HEK293 (cell line): ENCODE data around the gene CDH22.

Experiments used
- GFI1B ChIP-seq: fragments of 450-650 bp; formaldehyde crosslinking; IDR thresholded peaks from 2 replicates; pipeline ENCODE4 v1.5.1; 2016; ENCODE audit warnings: missing biosample characterization, missing genetic modification characterization
- KLF16 ChIP-seq: fragments of 450-650 bp; formaldehyde crosslinking; IDR thresholded peaks from 2 replicates; pipeline ENCODE4 v1.5.1; 2017; ENCODE audit warnings: missing biosample characterization, missing genetic modification characterization
- OSR2 ChIP-seq: fragments of 450-650 bp; formaldehyde crosslinking; IDR thresholded peaks from 2 replicates; pipeline ENCODE4 v1.5.1; 2016; ENCODE audit warnings: missing biosample characterization, missing genetic modification characterization
- SP7 ChIP-seq: fragments of 450-650 bp; formaldehyde crosslinking; IDR thresholded peaks from 2 replicates; pipeline ENCODE4 v1.5.1; 2016; ENCODE audit warnings: missing biosample characterization, missing genetic modification characterization
- ZBTB48 ChIP-seq: fragments of 450-650 bp; formaldehyde crosslinking; IDR thresholded peaks from 2 replicates; pipeline ENCODE4 v1.5.1; 2016; ENCODE audit warnings: missing biosample characterization, missing genetic modification characterization
- ZBTB7A ChIP-seq: fragments of 450-650 bp; formaldehyde crosslinking; IDR thresholded peaks from 2 replicates; pipeline ENCODE4 v1.5.1; 2016; ENCODE audit warnings: low read depth, missing biosample characterization, missing genetic modification characterization
- ZBTB8A ChIP-seq: fragments of 450-650 bp; formaldehyde crosslinking; IDR thresholded peaks from 2 replicates; pipeline ENCODE4 v1.5.1; 2016; ENCODE audit warnings: missing biosample characterization, missing genetic modification characterization
- ZFP69B ChIP-seq: fragments of 450-650 bp; formaldehyde crosslinking; IDR thresholded peaks from 2 replicates; pipeline ENCODE4 v1.5.1; 2016; ENCODE audit warnings: missing biosample characterization, missing genetic modification characterization
- ZNF132 ChIP-seq: fragments of 450-650 bp; formaldehyde crosslinking; IDR thresholded peaks from 2 replicates; pipeline ENCODE4 v1.5.1; 2017; ENCODE audit warnings: missing biosample characterization, missing genetic modification characterization, borderline replicate concordance
- ZNF138 ChIP-seq: fragments of 450-650 bp; formaldehyde crosslinking; IDR thresholded peaks from 2 replicates; pipeline ENCODE4 v1.5.1; 2016; ENCODE audit warnings: missing biosample characterization, missing genetic modification characterization, borderline replicate concordance
- ZNF155 ChIP-seq: fragments of 450-650 bp; formaldehyde crosslinking; IDR thresholded peaks from 2 replicates; pipeline ENCODE4 v1.5.1; 2016; ENCODE audit warnings: missing biosample characterization, missing genetic modification characterization
- ZNF175 ChIP-seq: fragments of 450-650 bp; formaldehyde crosslinking; IDR thresholded peaks from 2 replicates; pipeline ENCODE4 v1.5.1; 2016; ENCODE audit warnings: missing biosample characterization, missing genetic modification characterization
- ZNF23 ChIP-seq: fragments of 450-650 bp; formaldehyde crosslinking; IDR thresholded peaks from 2 replicates; pipeline ENCODE4 v1.5.1; 2016; ENCODE audit warnings: missing biosample characterization, missing genetic modification characterization, borderline replicate concordance
- ZNF302 ChIP-seq: fragments of 450-650 bp; formaldehyde crosslinking; IDR thresholded peaks from 2 replicates; pipeline ENCODE4 v1.5.1; 2016; ENCODE audit warnings: missing biosample characterization, missing genetic modification characterization, low read depth
- ZNF510 ChIP-seq: fragments of 450-650 bp; formaldehyde crosslinking; IDR thresholded peaks from 2 replicates; pipeline ENCODE4 v1.5.1; 2018; ENCODE audit warnings: mild to moderate bottlenecking, missing genetic modification characterization, missing biosample characterization; ENCODE audit not compliant: insufficient replicate concordance
- ZNF521 ChIP-seq: fragments of 450-650 bp; formaldehyde crosslinking; IDR thresholded peaks from 2 replicates; pipeline ENCODE4 v1.5.1; 2017; ENCODE audit warnings: missing biosample characterization, mild to moderate bottlenecking, missing genetic modification characterization
- TF ChIP-seq, protein P1 (sequence below): fragments of 450-650 bp; formaldehyde crosslinking; IDR thresholded peaks from 2 replicates; pipeline ENCODE4 v1.5.1; 2016; ENCODE audit warnings: missing biosample characterization, missing genetic modification characterization, borderline replicate concordance
- TF ChIP-seq, protein P2 (sequence below): fragments of 450-650 bp; formaldehyde crosslinking; IDR thresholded peaks from 2 replicates; pipeline ENCODE4 v1.5.1; 2016; ENCODE audit warnings: missing biosample characterization, missing genetic modification characterization
- TF ChIP-seq, protein P3 (sequence below): fragments of 450-650 bp; formaldehyde crosslinking; IDR thresholded peaks from 2 replicates; pipeline ENCODE4 v1.5.1; 2016; ENCODE audit warnings: missing biosample characterization, missing genetic modification characterization, low read depth
- TF ChIP-seq, protein P4 (sequence below): fragments of 450-650 bp; formaldehyde crosslinking; IDR thresholded peaks from 2 replicates; pipeline ENCODE4 v1.5.1; 2016; ENCODE audit warnings: missing biosample characterization, missing genetic modification characterization, borderline replicate concordance
- TF ChIP-seq, protein P5 (sequence below): sonication (generic); formaldehyde crosslinking; IDR thresholded peaks from 2 replicates; pipeline ENCODE4 v1.8.1; 2022; ENCODE audit warnings: mild to moderate bottlenecking, moderate library complexity, missing genetic modification reagents
- TF ChIP-seq, protein P6 (sequence below): fragments of 450-650 bp; formaldehyde crosslinking; IDR thresholded peaks from 2 replicates; pipeline ENCODE4 v1.5.1; 2016; ENCODE audit warnings: missing biosample characterization, missing genetic modification characterization
- TF ChIP-seq, protein P7 (sequence below): fragments of 450-650 bp; formaldehyde crosslinking; IDR thresholded peaks from 2 replicates; pipeline ENCODE4 v1.5.1; 2017; ENCODE audit warnings: missing biosample characterization, missing genetic modification characterization
- TF ChIP-seq, protein P8 (sequence below): fragments of 450-650 bp; formaldehyde crosslinking; IDR thresholded peaks from 2 replicates; pipeline ENCODE4 v1.5.1; 2016; ENCODE audit warnings: missing biosample characterization, missing genetic modification characterization

CDH22 gene

DNA sequence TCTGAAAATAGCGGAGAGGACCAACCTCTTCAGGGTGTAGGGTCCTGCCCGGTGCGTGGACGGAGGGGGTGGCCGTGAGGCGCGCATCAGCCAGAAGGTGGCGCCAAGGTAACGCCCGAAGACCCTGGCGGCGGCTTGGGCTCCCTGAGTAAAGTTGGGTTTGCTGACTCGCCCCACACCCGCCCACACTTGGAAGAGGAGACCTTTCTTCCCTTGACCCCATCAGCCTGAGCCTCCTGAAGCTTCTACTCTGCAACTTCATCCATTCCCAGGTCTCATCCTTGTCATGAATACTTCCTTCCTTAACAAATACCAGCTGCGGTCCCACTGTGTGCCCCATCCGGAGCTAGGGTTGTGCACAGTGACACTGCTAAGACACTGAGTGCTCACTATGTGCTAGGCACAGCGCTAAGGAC is 175.6 kb downstream of the CDH22 start (continued):
- TF ChIP-seq, protein P1, sequence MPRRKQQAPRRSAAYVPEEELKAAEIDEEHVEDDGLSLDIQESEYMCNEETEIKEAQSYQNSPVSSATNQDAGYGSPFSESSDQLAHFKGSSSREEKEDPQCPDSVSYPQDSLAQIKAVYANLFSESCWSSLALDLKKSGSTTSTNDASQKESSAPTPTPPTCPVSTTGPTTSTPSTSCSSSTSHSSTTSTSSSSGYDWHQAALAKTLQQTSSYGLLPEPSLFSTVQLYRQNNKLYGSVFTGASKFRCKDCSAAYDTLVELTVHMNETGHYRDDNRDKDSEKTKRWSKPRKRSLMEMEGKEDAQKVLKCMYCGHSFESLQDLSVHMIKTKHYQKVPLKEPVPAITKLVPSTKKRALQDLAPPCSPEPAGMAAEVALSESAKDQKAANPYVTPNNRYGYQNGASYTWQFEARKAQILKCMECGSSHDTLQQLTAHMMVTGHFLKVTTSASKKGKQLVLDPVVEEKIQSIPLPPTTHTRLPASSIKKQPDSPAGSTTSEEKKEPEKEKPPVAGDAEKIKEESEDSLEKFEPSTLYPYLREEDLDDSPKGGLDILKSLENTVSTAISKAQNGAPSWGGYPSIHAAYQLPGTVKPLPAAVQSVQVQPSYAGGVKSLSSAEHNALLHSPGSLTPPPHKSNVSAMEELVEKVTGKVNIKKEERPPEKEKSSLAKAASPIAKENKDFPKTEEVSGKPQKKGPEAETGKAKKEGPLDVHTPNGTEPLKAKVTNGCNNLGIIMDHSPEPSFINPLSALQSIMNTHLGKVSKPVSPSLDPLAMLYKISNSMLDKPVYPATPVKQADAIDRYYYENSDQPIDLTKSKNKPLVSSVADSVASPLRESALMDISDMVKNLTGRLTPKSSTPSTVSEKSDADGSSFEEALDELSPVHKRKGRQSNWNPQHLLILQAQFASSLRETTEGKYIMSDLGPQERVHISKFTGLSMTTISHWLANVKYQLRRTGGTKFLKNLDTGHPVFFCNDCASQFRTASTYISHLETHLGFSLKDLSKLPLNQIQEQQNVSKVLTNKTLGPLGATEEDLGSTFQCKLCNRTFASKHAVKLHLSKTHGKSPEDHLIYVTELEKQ (tag by site-specific recombination), result no peak
- peak; percentile 59 for TF ChIP-seq ZBTB48 (tag by site-specific recombination)
- TF ChIP-seq ZNF155 (tag by site-specific recombination), result no peak
- no peak for TF ChIP-seq OSR2 (tag by site-specific recombination)
- TF ChIP-seq, protein P2, sequence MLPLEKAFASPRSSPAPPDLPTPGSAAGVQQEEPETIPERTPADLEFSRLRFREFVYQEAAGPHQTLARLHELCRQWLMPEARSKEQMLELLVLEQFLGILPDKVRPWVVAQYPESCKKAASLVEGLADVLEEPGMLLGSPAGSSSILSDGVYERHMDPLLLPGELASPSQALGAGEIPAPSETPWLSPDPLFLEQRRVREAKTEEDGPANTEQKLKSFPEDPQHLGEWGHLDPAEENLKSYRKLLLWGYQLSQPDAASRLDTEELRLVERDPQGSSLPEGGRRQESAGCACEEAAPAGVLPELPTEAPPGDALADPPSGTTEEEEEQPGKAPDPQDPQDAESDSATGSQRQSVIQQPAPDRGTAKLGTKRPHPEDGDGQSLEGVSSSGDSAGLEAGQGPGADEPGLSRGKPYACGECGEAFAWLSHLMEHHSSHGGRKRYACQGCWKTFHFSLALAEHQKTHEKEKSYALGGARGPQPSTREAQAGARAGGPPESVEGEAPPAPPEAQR (tag by site-specific recombination), result no peak
- TF ChIP-seq ZNF138, result no peak
- TF ChIP-seq ZNF23 (tag by site-specific recombination), result no peak
- peak; percentile 72 for TF ChIP-seq KLF16
- TF ChIP-seq, protein P3, sequence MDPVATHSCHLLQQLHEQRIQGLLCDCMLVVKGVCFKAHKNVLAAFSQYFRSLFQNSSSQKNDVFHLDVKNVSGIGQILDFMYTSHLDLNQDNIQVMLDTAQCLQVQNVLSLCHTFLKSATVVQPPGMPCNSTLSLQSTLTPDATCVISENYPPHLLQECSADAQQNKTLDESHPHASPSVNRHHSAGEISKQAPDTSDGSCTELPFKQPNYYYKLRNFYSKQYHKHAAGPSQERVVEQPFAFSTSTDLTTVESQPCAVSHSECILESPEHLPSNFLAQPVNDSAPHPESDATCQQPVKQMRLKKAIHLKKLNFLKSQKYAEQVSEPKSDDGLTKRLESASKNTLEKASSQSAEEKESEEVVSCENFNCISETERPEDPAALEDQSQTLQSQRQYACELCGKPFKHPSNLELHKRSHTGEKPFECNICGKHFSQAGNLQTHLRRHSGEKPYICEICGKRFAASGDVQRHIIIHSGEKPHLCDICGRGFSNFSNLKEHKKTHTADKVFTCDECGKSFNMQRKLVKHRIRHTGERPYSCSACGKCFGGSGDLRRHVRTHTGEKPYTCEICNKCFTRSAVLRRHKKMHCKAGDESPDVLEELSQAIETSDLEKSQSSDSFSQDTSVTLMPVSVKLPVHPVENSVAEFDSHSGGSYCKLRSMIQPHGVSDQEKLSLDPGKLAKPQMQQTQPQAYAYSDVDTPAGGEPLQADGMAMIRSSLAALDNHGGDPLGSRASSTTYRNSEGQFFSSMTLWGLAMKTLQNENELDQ (tag by site-specific recombination), result no peak
- no peak for TF ChIP-seq ZBTB7A (tag by site-specific recombination)
- TF ChIP-seq SP7, result 0 out of 2 replicates have a peak, but pooled peaks have one; percentile 22
- TF ChIP-seq GFI1B (tag by site-specific recombination), result no peak
- TF ChIP-seq, protein P4, sequence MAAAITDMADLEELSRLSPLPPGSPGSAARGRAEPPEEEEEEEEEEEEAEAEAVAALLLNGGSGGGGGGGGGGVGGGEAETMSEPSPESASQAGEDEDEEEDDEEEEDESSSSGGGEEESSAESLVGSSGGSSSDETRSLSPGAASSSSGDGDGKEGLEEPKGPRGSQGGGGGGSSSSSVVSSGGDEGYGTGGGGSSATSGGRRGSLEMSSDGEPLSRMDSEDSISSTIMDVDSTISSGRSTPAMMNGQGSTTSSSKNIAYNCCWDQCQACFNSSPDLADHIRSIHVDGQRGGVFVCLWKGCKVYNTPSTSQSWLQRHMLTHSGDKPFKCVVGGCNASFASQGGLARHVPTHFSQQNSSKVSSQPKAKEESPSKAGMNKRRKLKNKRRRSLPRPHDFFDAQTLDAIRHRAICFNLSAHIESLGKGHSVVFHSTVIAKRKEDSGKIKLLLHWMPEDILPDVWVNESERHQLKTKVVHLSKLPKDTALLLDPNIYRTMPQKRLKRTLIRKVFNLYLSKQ, result no peak
- TF ChIP-seq, protein P5, sequence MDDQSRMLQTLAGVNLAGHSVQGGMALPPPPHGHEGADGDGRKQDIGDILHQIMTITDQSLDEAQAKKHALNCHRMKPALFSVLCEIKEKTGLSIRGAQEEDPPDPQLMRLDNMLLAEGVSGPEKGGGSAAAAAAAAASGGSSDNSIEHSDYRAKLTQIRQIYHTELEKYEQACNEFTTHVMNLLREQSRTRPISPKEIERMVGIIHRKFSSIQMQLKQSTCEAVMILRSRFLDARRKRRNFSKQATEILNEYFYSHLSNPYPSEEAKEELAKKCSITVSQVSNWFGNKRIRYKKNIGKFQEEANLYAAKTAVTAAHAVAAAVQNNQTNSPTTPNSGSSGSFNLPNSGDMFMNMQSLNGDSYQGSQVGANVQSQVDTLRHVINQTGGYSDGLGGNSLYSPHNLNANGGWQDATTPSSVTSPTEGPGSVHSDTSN (CRISPR knock-in tag), result no peak
- TF ChIP-seq ZFP69B (tag by site-specific recombination), result no peak
- TF ChIP-seq ZNF302 (tag by site-specific recombination), result no peak
- no peak for TF ChIP-seq ZNF510 (tag by site-specific recombination)
- no peak for TF ChIP-seq ZNF521 (tag by site-specific recombination)
- no peak for TF ChIP-seq ZNF132 (tag by site-specific recombination)
- TF ChIP-seq ZBTB8A, result peak; percentile 38; the same call in 1 of the 2 replicates
- TF ChIP-seq, protein P6, sequence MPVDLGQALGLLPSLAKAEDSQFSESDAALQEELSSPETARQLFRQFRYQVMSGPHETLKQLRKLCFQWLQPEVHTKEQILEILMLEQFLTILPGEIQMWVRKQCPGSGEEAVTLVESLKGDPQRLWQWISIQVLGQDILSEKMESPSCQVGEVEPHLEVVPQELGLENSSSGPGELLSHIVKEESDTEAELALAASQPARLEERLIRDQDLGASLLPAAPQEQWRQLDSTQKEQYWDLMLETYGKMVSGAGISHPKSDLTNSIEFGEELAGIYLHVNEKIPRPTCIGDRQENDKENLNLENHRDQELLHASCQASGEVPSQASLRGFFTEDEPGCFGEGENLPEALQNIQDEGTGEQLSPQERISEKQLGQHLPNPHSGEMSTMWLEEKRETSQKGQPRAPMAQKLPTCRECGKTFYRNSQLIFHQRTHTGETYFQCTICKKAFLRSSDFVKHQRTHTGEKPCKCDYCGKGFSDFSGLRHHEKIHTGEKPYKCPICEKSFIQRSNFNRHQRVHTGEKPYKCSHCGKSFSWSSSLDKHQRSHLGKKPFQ (tag by site-specific recombination), result no peak
- no peak for TF ChIP-seq ZNF175 (tag by site-specific recombination)
- TF ChIP-seq, protein P7, sequence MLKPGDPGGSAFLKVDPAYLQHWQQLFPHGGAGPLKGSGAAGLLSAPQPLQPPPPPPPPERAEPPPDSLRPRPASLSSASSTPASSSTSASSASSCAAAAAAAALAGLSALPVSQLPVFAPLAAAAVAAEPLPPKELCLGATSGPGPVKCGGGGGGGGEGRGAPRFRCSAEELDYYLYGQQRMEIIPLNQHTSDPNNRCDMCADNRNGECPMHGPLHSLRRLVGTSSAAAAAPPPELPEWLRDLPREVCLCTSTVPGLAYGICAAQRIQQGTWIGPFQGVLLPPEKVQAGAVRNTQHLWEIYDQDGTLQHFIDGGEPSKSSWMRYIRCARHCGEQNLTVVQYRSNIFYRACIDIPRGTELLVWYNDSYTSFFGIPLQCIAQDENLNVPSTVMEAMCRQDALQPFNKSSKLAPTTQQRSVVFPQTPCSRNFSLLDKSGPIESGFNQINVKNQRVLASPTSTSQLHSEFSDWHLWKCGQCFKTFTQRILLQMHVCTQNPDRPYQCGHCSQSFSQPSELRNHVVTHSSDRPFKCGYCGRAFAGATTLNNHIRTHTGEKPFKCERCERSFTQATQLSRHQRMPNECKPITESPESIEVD (tag by site-specific recombination), result no peak
- TF ChIP-seq, protein P8, sequence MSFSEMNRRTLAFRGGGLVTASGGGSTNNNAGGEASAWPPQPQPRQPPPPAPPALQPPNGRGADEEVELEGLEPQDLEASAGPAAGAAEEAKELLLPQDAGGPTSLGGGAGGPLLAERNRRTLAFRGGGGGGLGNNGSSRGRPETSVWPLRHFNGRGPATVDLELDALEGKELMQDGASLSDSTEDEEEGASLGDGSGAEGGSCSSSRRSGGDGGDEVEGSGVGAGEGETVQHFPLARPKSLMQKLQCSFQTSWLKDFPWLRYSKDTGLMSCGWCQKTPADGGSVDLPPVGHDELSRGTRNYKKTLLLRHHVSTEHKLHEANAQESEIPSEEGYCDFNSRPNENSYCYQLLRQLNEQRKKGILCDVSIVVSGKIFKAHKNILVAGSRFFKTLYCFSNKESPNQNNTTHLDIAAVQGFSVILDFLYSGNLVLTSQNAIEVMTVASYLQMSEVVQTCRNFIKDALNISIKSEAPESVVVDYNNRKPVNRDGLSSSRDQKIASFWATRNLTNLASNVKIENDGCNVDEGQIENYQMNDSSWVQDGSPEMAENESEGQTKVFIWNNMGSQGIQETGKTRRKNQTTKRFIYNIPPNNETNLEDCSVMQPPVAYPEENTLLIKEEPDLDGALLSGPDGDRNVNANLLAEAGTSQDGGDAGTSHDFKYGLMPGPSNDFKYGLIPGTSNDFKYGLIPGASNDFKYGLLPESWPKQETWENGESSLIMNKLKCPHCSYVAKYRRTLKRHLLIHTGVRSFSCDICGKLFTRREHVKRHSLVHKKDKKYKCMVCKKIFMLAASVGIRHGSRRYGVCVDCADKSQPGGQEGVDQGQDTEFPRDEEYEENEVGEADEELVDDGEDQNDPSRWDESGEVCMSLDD (tag by site-specific recombination), result no peak
